Tibial nerve (tissue), 4 donors: Measurements from ENCODE around the gene PRORP. TPM values are rescaled to one million over a fixed set of nuclear protein-coding genes. Genes with fewer than 3 reads are reported as not detected.

Experiments
- total RNA-seq, 4 donors: library from RNA; depleted of rRNA; stranded (reverse); fragments of >200 nt; gene quantifications; one replicate each; pipeline ENCODE4 v1.1.0, GENCODE V29; 2016

PRORP gene
- total RNA-seq, 4 donors from 2014 or later = 20.5 to 31.2 (median 25.8) TPM

Other genes with a start within 250 kb of the PRORP start
- 10 to 100 TPM; 26.0 to 32.6 (median 31.0) TPM for gene BAZ1A, start 247.2 kb upstream of the PRORP start, total RNA-seq
- 10 to 100 TPM; 49.0 to 67.7 (median 52.3) TPM for gene SRP54, start 139.6 kb upstream of the PRORP start, total RNA-seq
- gene FAM177A1, start 76.3 kb upstream of the PRORP start, total RNA-seq = 10 to 100 TPM; 24.0 to 74.1 (median 46.3) TPM
- gene PPP2R3C, start 562 bp upstream of the PRORP start, total RNA-seq = 10 to 100 TPM; 14.9 to 29.7 (median 20.2) TPM
- 100 to 1,000 TPM in 1 of 4 donors, 10 to 100 TPM in 3; 65.3 to 129 (median 87.7) TPM for gene PSMA6, start 169.8 kb downstream of the PRORP start, total RNA-seq